COLO668 (cell line): ENCODE data around the gene HAAO.
"Not testable (repeated sequence)": the region's sequence is repeated elsewhere in the genome, so short reads cannot be mapped to it uniquely, and the experiment has no call there.

Experiments used
- DNase-seq: peaks from one replicate; lab custom pipeline; 2025; ENCODE audit not compliant: unreplicated experiment; lab: John Stamatoyannopoulos, UW

HAAO gene

GRCh38 chr2:42752816-42753813 lies 39.3 kb downstream of the HAAO start:
- no peak for DNase-seq

- no peak for DNase-seq
Measured at GRCh38 chr2:42752314-42752713, 40.1 kb downstream of the HAAO start.

- no peak for DNase-seq
Measured at GRCh38 chr2:42748840-42749239, 43.5 kb downstream of the HAAO start.

GRCh38 chr2:42747422-42747821 lies 45.0 kb downstream of the HAAO start:
- no peak for DNase-seq

- DNase-seq = no peak
Measured at GRCh38 chr2:42744545-42745082, 47.8 kb downstream of the HAAO start.

- DNase-seq = no peak
Measured at GRCh38 chr2:42743659-42743990, 48.8 kb downstream of the HAAO start.

GRCh38 chr2:42742740-42743658 lies 49.4 kb downstream of the HAAO start:
- DNase-seq = no peak

GRCh38 chr2:42741140-42741539 lies 51.2 kb downstream of the HAAO start:
- no peak for DNase-seq

- no peak for DNase-seq
Measured at GRCh38 chr2:42736598-42737322, 55.6 kb downstream of the HAAO start.

- DNase-seq = no peak
Measured at GRCh38 chr2:42733852-42734251, 58.5 kb downstream of the HAAO start.

GRCh38 chr2:42731316-42731715 lies 61.1 kb downstream of the HAAO start:
- DNase-seq = not testable (repeated sequence)

GRCh38 chr2:42726680-42727079 lies 65.7 kb downstream of the HAAO start:
- DNase-seq = no peak

- DNase-seq = no peak
Measured at GRCh38 chr2:42725657-42726056, 66.7 kb downstream of the HAAO start.

GRCh38 chr2:42724886-42725285 lies 67.5 kb downstream of the HAAO start:
- DNase-seq = no peak

- DNase-seq = no peak
Measured at GRCh38 chr2:42723465-42723864, 68.9 kb downstream of the HAAO start.

- DNase-seq = no peak
Measured at GRCh38 chr2:42722320-42723190, 69.8 kb downstream of the HAAO start.

- no peak for DNase-seq
Measured at GRCh38 chr2:42721898-42722297, 70.5 kb downstream of the HAAO start.
